22Rv1 (cell line): ENCODE measurements around the gene CLSTN3.

Source experiments
- ZFX ChIP-seq: fragments of 450-650 bp; IDR thresholded peaks from 2 replicates; pipeline ENCODE4 v1.6.1; 2017; ENCODE audit warnings: antibody characterized with exemption, borderline replicate concordance
- TF ChIP-seq, protein P1 (sequence below): fragments of 450-650 bp; IDR thresholded peaks from 2 replicates; pipeline ENCODE4 v1.5.1; 2017; ENCODE audit warnings: mild to moderate bottlenecking

- TF ChIP-seq, protein P1, sequence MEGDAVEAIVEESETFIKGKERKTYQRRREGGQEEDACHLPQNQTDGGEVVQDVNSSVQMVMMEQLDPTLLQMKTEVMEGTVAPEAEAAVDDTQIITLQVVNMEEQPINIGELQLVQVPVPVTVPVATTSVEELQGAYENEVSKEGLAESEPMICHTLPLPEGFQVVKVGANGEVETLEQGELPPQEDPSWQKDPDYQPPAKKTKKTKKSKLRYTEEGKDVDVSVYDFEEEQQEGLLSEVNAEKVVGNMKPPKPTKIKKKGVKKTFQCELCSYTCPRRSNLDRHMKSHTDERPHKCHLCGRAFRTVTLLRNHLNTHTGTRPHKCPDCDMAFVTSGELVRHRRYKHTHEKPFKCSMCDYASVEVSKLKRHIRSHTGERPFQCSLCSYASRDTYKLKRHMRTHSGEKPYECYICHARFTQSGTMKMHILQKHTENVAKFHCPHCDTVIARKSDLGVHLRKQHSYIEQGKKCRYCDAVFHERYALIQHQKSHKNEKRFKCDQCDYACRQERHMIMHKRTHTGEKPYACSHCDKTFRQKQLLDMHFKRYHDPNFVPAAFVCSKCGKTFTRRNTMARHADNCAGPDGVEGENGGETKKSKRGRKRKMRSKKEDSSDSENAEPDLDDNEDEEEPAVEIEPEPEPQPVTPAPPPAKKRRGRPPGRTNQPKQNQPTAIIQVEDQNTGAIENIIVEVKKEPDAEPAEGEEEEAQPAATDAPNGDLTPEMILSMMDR, result no peak
- no peak for TF ChIP-seq ZFX
Observed at GRCh38 chr12:7206691-7207090, 76.5 kb downstream of the CLSTN3 start.
